ENCODE data around the gene NTRK3.

Gene NTRK3

GRCh38 chr15:88225461-88225860 lies 31.1 kb downstream of the NTRK3 start:
- no peak for DNase-seq

DNA sequence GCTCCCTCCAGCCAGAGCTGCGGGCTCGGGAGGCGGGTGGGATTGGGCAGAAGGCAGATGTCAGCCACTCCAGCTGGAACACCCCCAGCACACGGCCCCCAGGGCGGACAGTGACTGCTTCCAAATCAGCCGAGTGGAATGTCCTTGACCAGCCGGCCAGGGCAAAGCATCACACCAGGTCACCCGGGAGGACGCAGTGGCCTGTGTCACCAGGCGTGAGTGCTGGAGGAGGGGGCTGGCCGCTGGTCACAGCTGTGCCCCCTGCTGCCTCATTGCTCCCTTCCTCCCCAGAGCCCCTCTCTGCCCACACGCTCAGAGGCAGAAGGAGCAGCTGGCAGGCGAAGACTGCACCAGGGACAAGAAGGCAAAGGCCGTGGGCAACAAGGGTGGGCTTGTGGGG lies 33.5 kb downstream of the NTRK3 start:
- DNase-seq = no peak

DNA sequence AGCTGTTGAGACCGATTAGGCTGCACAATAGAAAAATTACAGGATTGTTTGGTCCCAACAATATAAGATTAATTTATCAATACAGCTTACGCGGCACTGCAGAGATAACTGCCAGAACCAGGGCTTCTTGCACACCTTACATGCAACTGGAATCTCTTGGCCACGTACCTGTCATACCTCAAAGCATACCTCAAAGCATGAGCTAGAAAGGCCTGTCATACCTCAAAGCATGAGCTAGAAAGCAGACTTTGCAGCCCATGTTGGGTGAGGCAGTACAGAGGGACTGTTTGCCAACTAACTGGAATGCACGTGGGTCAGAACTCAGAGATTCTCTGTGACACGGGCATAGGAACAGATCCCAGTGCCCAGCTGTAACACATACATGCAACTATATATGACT lies 34.7 kb downstream of the NTRK3 start:
- DNase-seq = no peak

DNA sequence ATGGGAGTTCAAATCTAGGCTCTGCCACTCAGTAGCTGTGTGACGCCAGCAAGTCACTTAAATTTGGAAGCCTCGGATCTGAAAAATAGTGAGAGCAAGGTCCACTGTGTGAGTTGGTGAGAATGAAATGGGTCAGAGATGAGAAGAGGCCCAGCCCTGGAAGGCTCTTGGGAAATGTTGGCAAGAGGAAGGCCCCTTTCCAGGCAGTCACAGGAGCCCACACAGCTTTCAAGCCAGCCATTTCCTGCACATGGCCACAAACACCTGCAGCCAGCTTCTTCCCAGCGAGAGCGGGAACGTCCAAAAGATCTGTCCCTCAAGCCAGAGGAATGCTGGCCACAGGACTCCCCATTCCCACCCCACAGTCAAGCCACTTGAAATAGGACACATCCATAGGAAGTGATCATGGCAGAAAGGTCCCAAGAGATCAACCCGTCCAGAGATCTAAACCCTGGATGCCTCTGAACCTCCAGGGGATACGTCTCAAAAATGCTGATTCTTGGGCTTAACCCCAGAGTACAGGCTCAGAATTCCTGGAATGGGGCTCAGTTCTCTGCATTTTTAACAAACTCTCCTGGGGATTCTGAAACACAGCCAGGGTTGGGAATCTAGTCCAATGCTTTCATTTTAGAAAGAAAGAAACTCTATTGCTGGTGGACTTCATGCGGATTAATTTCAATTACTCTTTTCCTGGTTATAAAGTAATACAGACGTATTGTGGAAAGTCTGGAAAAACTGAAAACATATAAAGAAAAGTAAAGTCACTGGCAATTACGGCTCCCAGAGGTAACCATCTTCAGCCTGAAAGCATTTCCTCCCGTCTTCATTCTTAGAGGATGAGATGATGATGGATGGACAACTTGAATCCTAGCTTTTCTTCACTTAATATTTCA lies 35.9 kb downstream of the NTRK3 start:
- DNase-seq = no peak

GRCh38 chr15:88219623-88220022 lies 36.9 kb downstream of the NTRK3 start:
- DNase-seq = no peak

DNA sequence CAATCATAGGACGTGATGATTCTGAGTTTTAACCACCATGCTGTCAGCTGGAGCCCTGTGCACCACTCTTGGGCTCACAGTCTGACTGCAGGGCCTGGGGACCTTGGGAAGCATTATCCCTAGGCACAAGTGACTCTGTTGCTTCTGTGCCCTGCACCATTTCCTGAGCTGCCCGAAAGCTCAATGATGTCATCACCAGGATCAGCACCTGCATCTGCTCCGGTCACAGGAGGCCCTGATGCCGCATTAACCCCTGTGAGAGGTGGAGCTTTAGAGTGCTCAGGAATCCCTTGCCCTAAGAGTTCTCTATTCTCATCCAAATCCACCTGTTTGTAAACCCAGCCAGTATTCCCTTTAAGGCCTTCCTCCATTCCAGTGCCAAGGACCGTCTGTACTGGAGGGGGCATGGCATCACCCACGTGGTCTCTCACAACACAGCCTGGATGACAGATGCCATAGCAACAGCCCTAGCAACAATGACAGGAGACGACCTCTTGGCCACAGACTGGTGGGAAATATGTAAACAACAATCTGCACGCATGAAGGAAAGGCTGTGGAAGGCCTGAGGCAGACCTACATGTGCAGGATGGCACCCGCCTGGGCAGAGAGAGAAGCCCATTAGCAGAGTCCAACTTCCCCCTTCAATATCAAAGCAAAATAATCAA lies 37.9 kb downstream of the NTRK3 start:
- DNase-seq = no peak

DNA sequence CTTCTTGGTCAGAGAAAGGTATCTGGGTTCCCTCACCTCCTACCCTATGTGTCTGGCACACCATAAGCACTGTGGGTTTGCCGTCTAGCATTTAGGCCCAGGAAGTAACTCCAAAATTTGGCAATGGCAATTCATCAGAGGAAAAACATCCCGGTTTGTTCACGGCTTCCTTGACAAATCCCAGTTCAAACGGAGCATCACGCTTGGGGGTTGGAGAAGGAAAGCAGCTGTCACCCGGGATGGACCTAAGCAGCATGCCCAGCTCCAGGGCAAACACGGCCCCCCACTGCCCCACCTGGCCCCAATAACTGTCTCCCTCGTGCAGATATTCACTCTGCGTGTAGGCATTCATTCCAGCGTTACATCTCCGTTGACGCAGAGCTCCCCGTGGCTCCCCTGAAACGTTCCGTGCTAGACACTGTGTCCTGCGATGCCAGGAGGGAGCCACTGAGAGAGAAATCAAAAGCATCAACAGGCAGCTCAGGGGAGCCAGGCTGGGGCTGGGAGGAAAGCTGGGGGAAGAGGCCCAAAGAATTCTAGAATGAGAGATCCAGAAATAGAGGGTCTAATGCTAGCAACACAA lies 41.4 kb downstream of the NTRK3 start:
- DNase-seq = no peak

- no peak for DNase-seq
Measured at GRCh38 chr15:88209111-88209510, 47.4 kb downstream of the NTRK3 start.

DNA sequence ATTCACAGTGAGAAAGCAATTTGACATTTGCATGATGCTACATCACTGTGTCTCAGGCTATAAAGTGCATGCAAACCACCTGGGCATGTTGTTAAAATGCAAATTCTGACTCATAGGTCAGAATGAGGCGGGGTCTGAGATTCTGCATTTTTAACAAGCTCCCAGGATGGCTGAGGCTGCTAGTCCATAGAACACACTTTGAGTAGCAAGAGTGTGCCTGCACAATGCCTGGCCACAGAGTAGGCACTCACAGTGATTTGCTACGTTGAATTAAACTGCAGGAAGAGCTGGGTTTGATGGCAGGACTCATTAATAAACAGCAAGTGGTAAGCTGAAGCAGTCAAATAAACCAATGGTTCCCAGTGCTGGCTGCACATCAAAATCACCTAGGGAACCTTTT lies 48.1 kb downstream of the NTRK3 start:
- DNase-seq = no peak

DNA sequence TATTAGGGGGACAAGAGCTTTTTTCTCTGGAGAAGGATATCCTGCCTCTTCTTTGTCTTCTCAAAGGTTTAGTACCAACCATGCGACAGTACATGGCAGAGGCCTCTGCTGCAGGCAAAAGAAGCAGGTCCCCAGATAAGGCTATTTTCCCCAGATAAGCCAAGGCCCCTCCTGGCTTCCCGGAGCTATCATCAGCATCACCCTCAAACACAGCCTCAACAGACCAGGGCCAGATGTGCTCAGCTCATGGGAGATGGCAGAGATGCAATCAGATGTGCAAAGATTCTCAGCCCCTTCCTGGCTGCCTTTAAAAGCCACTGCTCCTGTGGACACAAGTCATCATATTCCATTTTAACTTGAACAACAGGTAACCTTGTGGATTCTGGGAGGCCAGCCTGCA lies 49.0 kb downstream of the NTRK3 start:
- no peak for DNase-seq

GRCh38 chr15:88204584-88204983 lies 52.0 kb downstream of the NTRK3 start:
- no peak for DNase-seq

GRCh38 chr15:88202231-88202630 lies 54.3 kb downstream of the NTRK3 start:
- DNase-seq = no peak

GRCh38 chr15:88201207-88201606 lies 55.3 kb downstream of the NTRK3 start:
- no peak for DNase-seq

- no peak for DNase-seq
Measured at GRCh38 chr15:88196961-88197360, 59.6 kb downstream of the NTRK3 start.

- no peak for DNase-seq
Measured at GRCh38 chr15:88194162-88194561, 62.4 kb downstream of the NTRK3 start.

DNA sequence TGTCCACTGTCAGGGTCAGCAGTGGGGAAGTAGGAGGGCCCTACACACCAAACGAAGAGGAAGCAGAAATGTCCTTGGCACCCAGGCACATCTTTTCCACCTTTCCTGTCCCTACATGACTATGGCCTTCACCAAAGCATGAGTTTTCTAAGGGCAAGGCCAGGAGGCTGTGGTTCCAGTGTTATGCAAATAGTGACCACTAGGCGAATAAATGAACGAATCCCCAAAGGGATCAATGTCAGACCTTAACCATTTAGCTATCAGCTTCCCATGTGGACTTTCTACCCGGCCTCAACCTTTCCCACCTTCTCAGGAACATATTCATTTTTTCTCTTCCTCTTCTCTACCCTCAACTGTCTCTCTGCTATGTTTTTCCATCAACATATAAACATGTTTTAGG lies 63.1 kb downstream of the NTRK3 start:
- DNase-seq = no peak

DNA sequence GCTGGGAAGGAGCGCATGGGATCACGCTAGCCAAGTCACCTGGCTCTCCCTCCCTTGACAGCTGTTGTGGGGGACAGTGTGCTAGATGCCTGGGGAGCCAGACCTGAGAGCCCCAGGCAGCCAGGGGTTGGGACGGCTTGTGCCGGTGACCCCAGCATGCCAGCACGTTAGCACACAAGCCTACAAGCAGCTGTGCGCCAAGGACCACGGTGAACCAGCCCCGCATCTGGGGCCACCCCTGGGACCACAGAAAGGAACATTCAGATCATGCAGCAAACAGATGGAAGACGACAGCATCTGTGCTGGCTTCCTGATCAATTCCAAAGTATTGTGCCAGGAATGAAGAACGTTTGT lies 64.8 kb downstream of the NTRK3 start:
- no peak for DNase-seq

DNA sequence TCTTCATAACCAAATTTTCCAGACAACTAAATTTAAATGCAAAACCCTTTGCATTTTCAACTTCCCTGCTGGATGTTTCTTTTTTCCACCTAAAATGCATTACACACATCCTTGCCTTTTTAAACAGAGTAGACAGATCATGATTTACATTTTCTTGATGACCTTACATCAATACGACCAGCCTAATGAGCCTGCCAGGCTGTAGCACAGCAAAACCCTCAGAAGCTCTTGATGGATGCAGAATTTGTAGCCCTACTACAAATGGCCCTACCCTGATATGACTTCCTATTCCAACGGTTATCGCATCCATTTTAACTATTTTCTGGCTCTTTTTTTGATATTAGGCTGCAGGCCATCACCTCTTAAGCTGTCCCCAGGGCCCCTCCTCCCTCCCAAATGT lies 66.3 kb downstream of the NTRK3 start:
- DNase-seq = no peak

DNA sequence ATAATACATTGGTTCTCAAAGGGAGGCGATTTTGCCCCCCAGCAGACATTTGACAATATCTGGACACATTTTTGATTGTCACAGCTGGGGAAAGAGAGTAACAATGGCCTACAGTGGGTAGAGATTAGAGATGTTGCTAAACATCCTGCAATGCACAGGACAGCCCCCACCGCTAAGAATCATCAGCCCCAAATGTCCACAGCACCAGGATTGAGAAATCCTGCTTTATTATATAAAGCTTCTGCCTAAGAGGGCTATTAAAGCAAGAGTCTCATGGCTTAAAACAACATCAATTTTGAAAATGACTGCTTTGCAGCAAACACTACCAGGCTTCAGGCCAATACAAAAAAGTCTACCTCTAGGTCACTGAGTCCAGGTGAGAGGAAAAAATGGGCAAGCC lies 68.2 kb downstream of the NTRK3 start:
- DNase-seq = no peak

GRCh38 chr15:88187195-88187594 lies 69.3 kb downstream of the NTRK3 start:
- no peak for DNase-seq

DNA sequence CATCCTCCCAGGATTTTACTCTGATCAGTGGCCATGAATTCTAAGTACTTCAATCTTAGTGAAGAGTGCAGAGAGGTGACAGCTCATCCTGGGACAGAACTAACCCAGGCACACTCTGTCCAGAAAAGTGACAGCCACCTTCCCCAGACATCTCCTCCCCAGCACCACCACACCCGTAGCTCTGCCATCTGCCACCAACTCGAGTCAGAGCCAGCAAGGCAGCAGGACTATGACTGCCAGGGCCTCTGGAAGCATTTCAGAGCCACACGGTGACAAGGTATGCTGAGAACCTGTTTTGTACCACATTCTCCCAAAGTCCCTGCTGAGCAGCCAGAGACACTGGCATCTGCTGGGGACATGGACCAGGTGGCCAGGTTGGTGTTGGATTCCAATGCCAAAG lies 71.0 kb downstream of the NTRK3 start:
- DNase-seq = no peak

- DNase-seq = no peak
Measured at GRCh38 chr15:88181613-88182012, 74.9 kb downstream of the NTRK3 start.

- DNase-seq = no peak
Measured at GRCh38 chr15:88179562-88179961, 77.0 kb downstream of the NTRK3 start.

DNA sequence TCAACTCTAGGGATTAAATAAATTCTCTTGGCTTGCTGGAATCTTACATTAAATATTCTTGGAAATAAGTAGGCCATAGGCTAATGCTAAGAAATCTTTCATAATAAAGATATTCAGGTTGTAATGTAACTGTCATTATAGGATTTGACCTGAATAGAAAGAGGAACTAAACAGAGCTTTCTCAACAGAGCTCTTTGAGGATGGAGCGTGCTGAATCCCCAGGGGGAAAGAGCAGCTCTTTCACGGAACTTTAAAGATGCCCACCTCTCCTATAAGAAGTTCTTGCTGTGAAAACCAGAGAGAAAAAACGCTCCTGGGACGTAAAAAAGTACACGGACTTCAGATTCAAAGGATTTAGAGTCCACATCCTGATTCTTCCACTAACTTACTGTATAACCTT lies 77.9 kb downstream of the NTRK3 start:
- DNase-seq = no peak

Data from activated CD4-positive, alpha-beta T cell treated with anti-CD3 and anti-CD28 coated beads for 48 hours (primary cell).